ENCODE data around the gene PHAF1. TPM values are rescaled to one million over a fixed set of nuclear protein-coding genes. Genes with fewer than 3 reads are reported as not detected.

PHAF1 gene
- total and polyA plus RNA-seq, 2 of the 13 experiments (the other 11 are each of a cell fraction or from before 2014, with no cell fraction given), result 48.3 to 174 TPM

DNA sequence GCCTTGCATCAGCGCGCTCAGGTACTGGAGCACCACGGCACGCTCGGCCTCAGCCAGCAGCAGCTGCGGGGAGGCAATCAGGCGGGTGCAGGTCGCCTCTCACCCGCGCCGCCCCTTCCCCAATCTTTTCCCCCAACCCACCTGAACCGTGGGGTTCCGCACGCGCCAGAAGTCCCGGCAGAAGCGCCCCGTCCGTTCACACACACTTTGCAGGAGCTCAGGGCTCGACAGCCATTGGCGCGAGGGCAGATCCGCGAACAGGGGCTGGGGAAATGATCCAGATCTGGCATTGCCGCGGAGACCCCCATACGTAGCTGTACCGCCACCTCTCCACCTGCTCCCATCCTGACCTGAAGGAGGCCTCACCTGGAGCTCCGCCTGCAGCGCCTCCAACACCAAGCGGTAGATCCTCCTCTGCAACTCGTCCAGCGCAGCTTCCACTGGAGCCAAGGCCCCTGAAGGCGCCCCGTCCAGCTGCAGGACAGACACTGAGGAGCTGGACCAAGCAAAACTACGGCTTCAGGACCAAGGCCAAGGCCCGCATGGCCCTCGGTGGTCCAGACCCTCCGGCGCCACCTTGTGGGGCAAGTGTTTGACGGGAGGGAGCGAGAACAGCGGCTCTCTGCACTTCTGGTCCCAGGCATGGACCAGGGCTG lies 75.4 kb downstream of the PHAF1 start (continued):
- TF ChIP-seq GTF2F1 (IDR thresholded peaks at IDR 0.05; ENCODE audit: low read length) (no peak), ZBTB1 (CRISPR knock-in tag; IDR thresholded peaks at IDR 0.05; ENCODE audit: borderline replicate concordance) (0 out of 2 replicates have a peak, but pooled peaks have one; percentile 84), IRX3 (CRISPR knock-in tag; IDR thresholded peaks at IDR 0.05; ENCODE audit: borderline replicate concordance, low read depth) (no peak; the same call in 1 of the 2 replicates), ZNF598 (CRISPR knock-in tag; IDR thresholded peaks at IDR 0.05; ENCODE audit: borderline replicate concordance) (no peak), AHDC1 (CRISPR knock-in tag; IDR thresholded peaks at IDR 0.05; ENCODE audit: borderline replicate concordance) (0 out of 2 replicates have a peak, but pooled peaks have one; percentile 31), PAXIP1 (CRISPR knock-in tag; conservative IDR thresholded peaks at IDR 0.05) (no peak), ZNF317 (CRISPR knock-in tag; IDR thresholded peaks at IDR 0.05) (peak; percentile 83; the same call in 1 of the 2 replicates), PHF5A (CRISPR knock-in tag; IDR thresholded peaks at IDR 0.05; ENCODE audit: low read depth, unreplicated experiment) (peak; percentile 75), ZNF460 (CRISPR knock-in tag; IDR thresholded peaks at IDR 0.05; ENCODE audit: borderline replicate concordance) (peak; percentile 25; the same call in 1 of the 2 replicates)
- TF ChIP-seq, protein P1, sequence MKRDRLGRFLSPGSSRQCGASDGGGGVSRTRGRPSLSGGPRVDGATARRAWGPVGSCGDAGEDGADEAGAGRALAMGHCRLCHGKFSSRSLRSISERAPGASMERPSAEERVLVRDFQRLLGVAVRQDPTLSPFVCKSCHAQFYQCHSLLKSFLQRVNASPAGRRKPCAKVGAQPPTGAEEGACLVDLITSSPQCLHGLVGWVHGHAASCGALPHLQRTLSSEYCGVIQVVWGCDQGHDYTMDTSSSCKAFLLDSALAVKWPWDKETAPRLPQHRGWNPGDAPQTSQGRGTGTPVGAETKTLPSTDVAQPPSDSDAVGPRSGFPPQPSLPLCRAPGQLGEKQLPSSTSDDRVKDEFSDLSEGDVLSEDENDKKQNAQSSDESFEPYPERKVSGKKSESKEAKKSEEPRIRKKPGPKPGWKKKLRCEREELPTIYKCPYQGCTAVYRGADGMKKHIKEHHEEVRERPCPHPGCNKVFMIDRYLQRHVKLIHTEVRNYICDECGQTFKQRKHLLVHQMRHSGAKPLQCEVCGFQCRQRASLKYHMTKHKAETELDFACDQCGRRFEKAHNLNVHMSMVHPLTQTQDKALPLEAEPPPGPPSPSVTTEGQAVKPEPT (CRISPR knock-in tag; IDR thresholded peaks at IDR 0.05; ENCODE audit: low read depth), result peak; percentile 23; the same call in 1 of the 2 replicates
- TF ChIP-seq, protein P2, sequence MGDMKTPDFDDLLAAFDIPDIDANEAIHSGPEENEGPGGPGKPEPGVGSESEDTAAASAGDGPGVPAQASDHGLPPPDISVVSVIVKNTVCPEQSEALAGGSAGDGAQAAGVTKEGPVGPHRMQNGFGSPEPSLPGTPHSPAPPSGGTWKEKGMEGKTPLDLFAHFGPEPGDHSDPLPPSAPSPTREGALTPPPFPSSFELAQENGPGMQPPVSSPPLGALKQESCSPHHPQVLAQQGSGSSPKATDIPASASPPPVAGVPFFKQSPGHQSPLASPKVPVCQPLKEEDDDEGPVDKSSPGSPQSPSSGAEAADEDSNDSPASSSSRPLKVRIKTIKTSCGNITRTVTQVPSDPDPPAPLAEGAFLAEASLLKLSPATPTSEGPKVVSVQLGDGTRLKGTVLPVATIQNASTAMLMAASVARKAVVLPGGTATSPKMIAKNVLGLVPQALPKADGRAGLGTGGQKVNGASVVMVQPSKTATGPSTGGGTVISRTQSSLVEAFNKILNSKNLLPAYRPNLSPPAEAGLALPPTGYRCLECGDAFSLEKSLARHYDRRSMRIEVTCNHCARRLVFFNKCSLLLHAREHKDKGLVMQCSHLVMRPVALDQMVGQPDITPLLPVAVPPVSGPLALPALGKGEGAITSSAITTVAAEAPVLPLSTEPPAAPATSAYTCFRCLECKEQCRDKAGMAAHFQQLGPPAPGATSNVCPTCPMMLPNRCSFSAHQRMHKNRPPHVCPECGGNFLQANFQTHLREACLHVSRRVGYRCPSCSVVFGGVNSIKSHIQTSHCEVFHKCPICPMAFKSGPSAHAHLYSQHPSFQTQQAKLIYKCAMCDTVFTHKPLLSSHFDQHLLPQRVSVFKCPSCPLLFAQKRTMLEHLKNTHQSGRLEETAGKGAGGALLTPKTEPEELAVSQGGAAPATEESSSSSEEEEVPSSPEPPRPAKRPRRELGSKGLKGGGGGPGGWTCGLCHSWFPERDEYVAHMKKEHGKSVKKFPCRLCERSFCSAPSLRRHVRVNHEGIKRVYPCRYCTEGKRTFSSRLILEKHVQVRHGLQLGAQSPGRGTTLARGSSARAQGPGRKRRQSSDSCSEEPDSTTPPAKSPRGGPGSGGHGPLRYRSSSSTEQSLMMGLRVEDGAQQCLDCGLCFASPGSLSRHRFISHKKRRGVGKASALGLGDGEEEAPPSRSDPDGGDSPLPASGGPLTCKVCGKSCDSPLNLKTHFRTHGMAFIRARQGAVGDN (CRISPR knock-in tag; IDR thresholded peaks at IDR 0.05), result peak; percentile 88

Measured in HepG2 (cell line).